Superior temporal gyrus (tissue), 1 donor: ENCODE data around the gene SPATA2L.

Experiments
- DNase-seq: peaks from one replicate; pipeline ENCODE4 v3.0.0-alpha.2; 2016; ENCODE audit errors: extremely low spot score

The SPATA2L gene

GRCh38 chr16:89701425-89702406, at the start of gene SPATA2L:
SPATA2L (minus strand) TSS chr16:89701705; CDS start chr16:89701232, 473 bp downstream.
- DNase-seq: peak; percentile 66

DNA sequence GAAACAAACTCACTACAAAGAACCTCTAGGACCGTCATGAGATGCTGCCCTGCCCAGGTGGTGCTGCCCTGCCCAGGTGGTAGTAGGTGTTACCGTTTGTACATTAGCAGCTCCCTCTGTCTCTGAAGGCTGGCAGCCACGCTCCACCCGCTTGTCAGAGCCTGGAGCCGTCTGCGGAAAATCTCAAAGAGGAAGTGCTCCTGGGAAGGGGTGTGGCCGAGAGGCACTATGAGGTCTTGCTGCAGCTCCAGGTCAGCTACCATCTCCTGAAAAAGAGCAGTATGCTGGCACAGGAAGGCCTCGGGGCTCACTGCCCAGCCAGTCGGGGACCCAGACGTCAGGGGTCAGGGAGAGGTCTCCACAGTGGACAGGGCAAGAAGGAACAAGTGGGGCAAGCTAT, 48.1 kb upstream of the SPATA2L start:
- DNase-seq: no peak

- no peak for DNase-seq
Measured at GRCh38 chr16:89748921-89749320, 47.4 kb upstream of the SPATA2L start.

GRCh38 chr16:89748076-89748475, 46.6 kb upstream of the SPATA2L start:
- DNase-seq: no peak

DNA sequence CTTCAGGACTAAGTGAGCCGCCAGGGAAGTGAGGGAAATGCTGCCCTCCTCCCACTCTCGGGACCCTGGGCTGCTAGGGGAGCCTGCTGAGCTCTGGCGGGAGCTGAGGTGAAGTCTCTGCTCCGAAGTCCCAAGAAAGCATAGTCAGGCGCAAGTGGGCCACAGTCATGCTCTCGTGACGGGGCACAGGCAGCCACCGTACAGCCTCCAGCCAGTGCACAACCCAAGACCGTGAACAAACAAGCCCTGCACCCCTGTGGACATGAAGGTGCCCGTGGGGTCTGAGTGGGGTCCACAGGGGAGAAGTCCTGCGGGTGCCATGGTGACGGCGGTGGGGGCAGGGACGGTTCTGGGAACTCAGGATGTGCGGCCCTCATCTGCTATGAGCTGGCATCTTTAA, 44.5 kb upstream of the SPATA2L start:
- no peak for DNase-seq

GRCh38 chr16:89744813-89745212, 43.3 kb upstream of the SPATA2L start:
- DNase-seq: no peak

GRCh38 chr16:89742948-89743347, 41.4 kb upstream of the SPATA2L start:
- no peak for DNase-seq

GRCh38 chr16:89741342-89742014, 40.0 kb upstream of the SPATA2L start:
- DNase-seq: no peak

GRCh38 chr16:89739383-89739782, 37.9 kb upstream of the SPATA2L start:
- DNase-seq: no peak

DNA sequence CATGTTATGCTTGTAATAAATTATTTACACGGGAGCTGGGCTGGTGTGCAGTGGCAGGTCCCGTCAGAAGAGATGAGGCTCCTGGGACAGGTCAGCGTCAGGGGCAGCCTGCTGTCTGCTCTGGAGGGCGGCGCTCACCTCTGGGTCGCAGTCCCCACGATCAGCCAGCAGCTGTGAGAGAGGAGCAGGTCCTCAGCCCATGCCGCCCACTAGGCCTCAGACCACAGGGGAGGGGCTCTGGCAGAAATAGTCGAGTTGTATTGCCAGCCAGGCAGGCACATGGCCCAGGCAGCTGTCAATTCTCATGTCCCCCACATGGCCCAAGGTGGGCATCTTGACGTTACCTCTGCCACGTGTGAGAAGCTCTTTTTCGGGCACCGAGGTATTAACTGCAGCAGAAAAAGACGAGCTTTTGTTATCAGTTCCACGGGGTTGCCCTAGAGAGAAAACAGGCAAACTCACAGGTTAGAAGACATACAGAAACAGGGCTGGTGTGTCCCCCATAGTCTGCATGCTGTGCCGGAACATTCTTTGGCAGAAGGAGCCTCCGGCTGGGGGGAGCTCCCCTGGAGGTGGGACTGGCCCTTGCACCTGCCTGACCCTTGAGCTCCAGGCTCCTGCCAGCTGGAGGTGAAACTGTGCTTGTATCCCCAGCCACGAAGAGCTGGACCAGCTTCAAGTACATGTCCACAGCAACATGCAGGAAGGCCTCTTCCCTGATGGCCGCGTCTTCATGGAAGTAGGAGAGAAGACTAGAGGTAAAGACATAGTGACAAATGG, 37.2 kb upstream of the SPATA2L start:
- no peak for DNase-seq

GRCh38 chr16:89738072-89738377, 36.5 kb upstream of the SPATA2L start:
- no peak for DNase-seq

GRCh38 chr16:89737341-89738071, 36.0 kb upstream of the SPATA2L start:
- no peak for DNase-seq

GRCh38 chr16:89736554-89736953, 35.0 kb upstream of the SPATA2L start:
- DNase-seq: no peak

DNA sequence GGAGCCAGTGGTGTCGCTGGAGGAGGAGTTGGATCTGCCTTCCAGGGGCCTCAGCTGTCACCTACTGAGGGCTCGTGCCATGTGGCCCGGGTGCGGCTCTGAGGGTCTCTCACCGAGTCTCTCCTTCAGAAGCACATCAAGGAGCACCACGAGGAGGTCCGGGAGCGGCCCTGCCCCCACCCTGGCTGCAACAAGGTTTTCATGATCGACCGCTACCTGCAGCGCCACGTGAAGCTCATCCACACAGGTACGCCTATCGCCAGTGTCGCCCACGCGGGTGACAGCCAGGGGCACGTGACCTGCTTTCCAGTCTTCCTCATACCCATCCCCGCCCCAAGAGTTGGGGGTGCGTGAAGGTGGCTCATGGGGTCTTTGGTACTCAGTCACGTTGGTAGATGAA, 32.3 kb upstream of the SPATA2L start:
- DNase-seq: no peak

DNA sequence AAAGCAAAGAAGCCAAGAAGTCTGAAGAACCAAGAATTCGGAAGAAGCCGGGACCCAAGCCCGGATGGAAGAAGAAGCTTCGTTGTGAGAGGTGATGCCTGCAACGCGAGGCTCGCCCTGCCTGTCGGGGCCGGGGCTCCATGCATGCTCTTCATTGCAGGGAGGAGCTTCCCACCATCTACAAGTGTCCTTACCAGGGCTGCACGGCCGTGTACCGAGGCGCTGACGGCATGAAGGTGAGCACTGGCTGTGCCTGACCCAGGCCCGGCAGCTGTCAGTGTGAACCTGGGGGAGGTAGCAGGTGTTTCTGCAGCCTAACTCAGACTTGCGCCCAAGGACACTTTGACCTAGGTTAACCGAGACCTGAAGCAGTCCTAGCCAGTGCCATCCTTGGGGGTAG, 31.8 kb upstream of the SPATA2L start:
- DNase-seq: no peak

GRCh38 chr16:89732918-89733242, 31.4 kb upstream of the SPATA2L start:
- DNase-seq: no peak

- no peak for DNase-seq
Measured at GRCh38 chr16:89732142-89732917, 30.8 kb upstream of the SPATA2L start.

- no peak for DNase-seq
Measured at GRCh38 chr16:89730610-89731234, 29.2 kb upstream of the SPATA2L start.

GRCh38 chr16:89729863-89730593, 28.5 kb upstream of the SPATA2L start:
- no peak for DNase-seq

DNA sequence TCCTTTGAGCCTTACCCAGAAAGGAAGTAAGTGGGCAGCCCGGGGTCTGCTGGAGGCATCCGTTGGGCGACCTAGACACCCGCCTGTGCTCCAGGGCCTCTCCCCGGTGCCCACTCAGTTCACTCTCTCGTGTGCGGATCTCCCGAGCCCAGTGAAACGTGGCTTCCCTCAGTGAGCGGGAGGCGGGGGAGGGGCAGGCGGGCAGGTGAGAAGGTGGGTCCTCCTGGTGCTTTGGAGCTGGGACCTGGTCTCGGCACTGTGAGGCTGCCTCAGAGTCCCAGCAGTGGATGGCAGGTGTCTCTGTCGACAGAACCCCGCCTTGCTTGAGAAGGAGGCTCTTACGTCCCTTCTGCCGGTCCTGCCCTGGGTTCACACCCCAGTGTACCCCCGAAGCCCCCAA, 27.8 kb upstream of the SPATA2L start:
- no peak for DNase-seq
